Large intestine (tissue), 3 donors: ENCODE data around the gene GALNT17. TPM values are rescaled to one million over a fixed set of nuclear protein-coding genes. Genes with fewer than 3 reads are reported as not detected.
"Not testable (repeated sequence)": the region's sequence is repeated elsewhere in the genome, so short reads cannot be mapped to it uniquely, and the experiment has no call there.

Experiments used
- DNase-seq, 2 donors: peaks; one replicate each; pipeline versions ENCODE4 v3.0.0 to v3.0.0-alpha.2; 2013
- H3K27ac ChIP-seq: one replicate; pipeline ENCODE4 v1.5.1; 2013; ENCODE audit warnings: low read length
- H3K27me3 ChIP-seq: 2 replicates; pipeline ENCODE4 v1.6.1; 2013; ENCODE audit warnings: low read length; ENCODE audit not compliant: control insufficient read depth, insufficient read depth
- H3K36me3 ChIP-seq: 2 replicates; pipeline ENCODE4 v1.6.1; 2013; ENCODE audit warnings: low read length; ENCODE audit not compliant: control insufficient read depth, insufficient read depth
- H3K4me1 ChIP-seq: one replicate; pipeline ENCODE4 v1.6.1; 2013; ENCODE audit warnings: low read length; ENCODE audit not compliant: control insufficient read depth, insufficient read depth
- H3K4me3 ChIP-seq: one replicate; pipeline ENCODE4 v1.5.1; 2013; ENCODE audit warnings: low read length
- H3K9me3 ChIP-seq: one replicate; pipeline ENCODE4 v1.6.1; 2013; ENCODE audit warnings: mild to moderate bottlenecking, low read depth, low read length, moderate library complexity; ENCODE audit not compliant: control insufficient read depth
- WGBS: methylation state at CpG from one replicate; pipeline ENCODE4 v1.1.5; 2013; ENCODE audit warnings: low lambda C conversion rate; ENCODE audit not compliant: insufficient coverage; 5-methylcytosine and 5-hydroxymethylcytosine counted together
- polyA plus RNA-seq: library from polyadenylated mRNA; unstranded; fragments of 120-200 nt; gene quantifications from one replicate; pipeline ENCODE4 v1.2.1, GENCODE V29; 2013

The GALNT17 gene
- polyA plus RNA-seq, 1 donor, result 2.7 TPM

- Histone ChIP-seq H3K4me1 (no peaks in the 10 kb centered on the region), H3K4me3 (no peak overlapping the region), H3K27me3 (no peaks in the 10 kb centered on the region), H3K9me3 (no peaks in the 10 kb centered on the region), H3K27ac (no peak overlapping the region), H3K36me3 (no peaks in the 10 kb centered on the region)
- WGBS, result no CpG with 5 or more reads among the region's 2 CpGs
- DNase-seq, result no peak
Observed at GRCh38 chr7:71574153-71574860, 442.4 kb downstream of the GALNT17 start.

DNA sequence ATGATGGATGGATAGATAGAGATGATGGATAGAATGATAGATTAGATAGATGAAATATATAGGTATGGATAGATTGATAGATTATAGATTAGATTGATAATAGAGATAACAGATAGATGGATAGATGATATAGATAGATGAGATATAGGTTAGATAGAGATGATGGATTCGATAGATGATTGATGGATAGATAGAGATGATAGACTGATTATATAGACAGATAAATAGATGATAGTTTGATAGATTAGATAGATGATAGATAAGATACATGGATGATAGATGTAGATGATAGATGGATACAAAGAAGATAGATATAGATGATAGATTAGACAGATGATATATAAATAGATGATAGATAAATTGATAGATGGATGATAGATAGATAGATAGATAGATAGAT, 448.1 kb downstream of the GALNT17 start:
- no peak overlapping the region for H3K27ac ChIP-seq
- no peak overlapping the region for H3K4me3 ChIP-seq
- H3K4me1 ChIP-seq, result no peaks in the 10 kb centered on the region
- 92% methylated on average over 1 of the region's 1 CpG for WGBS
- H3K36me3 ChIP-seq, result no peaks in the 10 kb centered on the region
- DNase-seq, result no peak
- no peaks in the 10 kb centered on the region for H3K27me3 ChIP-seq
- H3K9me3 ChIP-seq, result no peaks in the 10 kb centered on the region

GRCh38 chr7:71584256-71584655, 452.3 kb downstream of the GALNT17 start:
- DNase-seq, result no peak
- H3K9me3 ChIP-seq, result no peaks in the 10 kb centered on the region
- no peaks in the 10 kb centered on the region for H3K36me3 ChIP-seq
- no peaks in the 10 kb centered on the region for H3K4me1 ChIP-seq
- no peak overlapping the region for H3K27ac ChIP-seq
- 76% methylated on average over 1 of the region's 3 CpGs for WGBS
- H3K4me3 ChIP-seq, result no peak overlapping the region
- no peaks in the 10 kb centered on the region for H3K27me3 ChIP-seq

DNA sequence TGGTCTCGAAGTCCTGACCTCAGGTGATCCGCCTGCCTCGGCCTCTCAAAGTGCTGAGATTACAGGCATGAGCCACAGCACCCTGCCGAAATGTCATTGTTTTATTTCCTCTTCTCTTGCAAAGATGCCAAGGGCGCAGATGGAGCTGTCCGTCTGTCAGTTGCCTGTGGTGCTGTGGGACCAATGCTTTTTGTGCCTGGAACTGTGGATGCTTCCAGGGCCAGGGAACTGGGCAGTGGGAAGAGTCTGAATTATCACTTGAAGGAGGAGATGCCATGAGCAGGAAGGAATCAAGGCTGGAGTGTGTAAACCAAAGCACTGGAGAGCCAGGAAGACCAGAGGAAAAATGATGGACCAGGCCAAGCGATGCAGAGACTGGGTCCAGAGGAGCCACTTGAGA, 459.9 kb downstream of the GALNT17 start:
- H3K27me3 ChIP-seq, result no peaks in the 10 kb centered on the region
- H3K4me1 ChIP-seq, result no peaks in the 10 kb centered on the region
- WGBS, result no CpG with 5 or more reads among the region's 7 CpGs
- H3K27ac ChIP-seq, result no peak overlapping the region
- no peak overlapping the region for H3K4me3 ChIP-seq
- no peak for DNase-seq
- no peaks in the 10 kb centered on the region for H3K36me3 ChIP-seq
- H3K9me3 ChIP-seq, result no peaks in the 10 kb centered on the region

DNA sequence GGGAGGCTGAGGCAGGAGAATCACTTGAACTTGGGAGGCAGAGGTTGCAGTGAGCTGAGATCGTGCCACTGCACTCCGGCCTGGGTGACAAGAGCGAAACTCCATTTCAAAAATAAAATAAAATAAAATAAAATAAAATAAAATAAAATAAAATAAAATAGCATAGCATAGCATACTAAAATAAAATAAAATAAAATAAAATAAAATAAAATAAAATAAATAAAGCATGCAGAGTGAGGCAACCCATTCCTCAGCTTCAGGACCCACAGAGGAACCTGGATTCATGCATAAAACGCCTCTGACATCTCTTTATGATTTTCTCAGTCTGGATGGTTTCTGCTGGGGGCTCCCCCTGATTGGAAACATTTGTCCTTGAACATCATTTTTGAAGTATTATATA, 460.4 kb downstream of the GALNT17 start:
- not testable (repeated sequence) for H3K27ac ChIP-seq, H3K9me3 ChIP-seq, H3K36me3 ChIP-seq, DNase-seq, H3K4me1 ChIP-seq, H3K27me3 ChIP-seq, H3K4me3 ChIP-seq
- WGBS, result 87% methylated on average over 3 of the region's 4 CpGs

DNA sequence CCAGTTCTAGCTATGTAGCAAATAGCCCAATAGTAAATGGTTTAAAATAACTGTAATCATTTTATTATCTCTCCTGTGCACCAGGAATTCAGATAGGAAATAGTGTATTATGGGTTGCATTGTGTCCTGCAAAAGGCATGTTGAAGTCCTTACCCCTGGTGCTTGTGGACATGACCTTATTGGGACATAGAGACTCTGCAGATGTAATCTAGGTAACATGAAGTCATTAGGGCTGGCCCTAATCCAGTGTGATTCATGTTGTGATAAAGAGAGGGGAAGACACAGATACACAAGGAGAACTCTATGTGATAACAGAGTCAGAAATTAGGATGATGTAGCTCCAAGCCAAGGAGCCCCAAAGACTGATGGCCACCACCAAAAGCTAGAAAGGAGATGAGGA, 462.8 kb downstream of the GALNT17 start:
- Histone ChIP-seq H3K36me3 (no peaks in the 10 kb centered on the region), H3K9me3 (no peaks in the 10 kb centered on the region), H3K4me3 (no peak overlapping the region), H3K4me1 (no peaks in the 10 kb centered on the region), H3K27me3 (no peaks in the 10 kb centered on the region), H3K27ac (no peak overlapping the region)
- no peak for DNase-seq

GRCh38 chr7:71595176-71595575, 463.2 kb downstream of the GALNT17 start:
- Histone ChIP-seq H3K27ac (no peak overlapping the region), H3K9me3 (no peaks in the 10 kb centered on the region), H3K4me1 (no peaks in the 10 kb centered on the region), H3K4me3 (no peak overlapping the region), H3K36me3 (no peaks in the 10 kb centered on the region), H3K27me3 (no peaks in the 10 kb centered on the region)
- WGBS, result no CpG with 5 or more reads among the region's 3 CpGs
- no peak for DNase-seq

GRCh38 chr7:71598553-71598952, 466.6 kb downstream of the GALNT17 start:
- Histone ChIP-seq H3K9me3 (no peaks in the 10 kb centered on the region), H3K4me1 (no peaks in the 10 kb centered on the region), H3K36me3 (no peaks in the 10 kb centered on the region), H3K27me3 (no peaks in the 10 kb centered on the region), H3K4me3 (no peak overlapping the region), H3K27ac (no peak overlapping the region)
- DNase-seq, result no peak
- WGBS, result no CpG with 5 or more reads among the region's 6 CpGs

- H3K9me3 ChIP-seq, result no peaks in the 10 kb centered on the region
- no peak for DNase-seq
- H3K4me3 ChIP-seq, result no peak overlapping the region
- no peaks in the 10 kb centered on the region for H3K4me1 ChIP-seq
- H3K36me3 ChIP-seq, result no peaks in the 10 kb centered on the region
- no peak overlapping the region for H3K27ac ChIP-seq
- H3K27me3 ChIP-seq, result no peaks in the 10 kb centered on the region
- WGBS, result 100% methylated on average over 1 of the region's 6 CpGs
Observed at GRCh38 chr7:71601851-71602250, 469.9 kb downstream of the GALNT17 start.

DNA sequence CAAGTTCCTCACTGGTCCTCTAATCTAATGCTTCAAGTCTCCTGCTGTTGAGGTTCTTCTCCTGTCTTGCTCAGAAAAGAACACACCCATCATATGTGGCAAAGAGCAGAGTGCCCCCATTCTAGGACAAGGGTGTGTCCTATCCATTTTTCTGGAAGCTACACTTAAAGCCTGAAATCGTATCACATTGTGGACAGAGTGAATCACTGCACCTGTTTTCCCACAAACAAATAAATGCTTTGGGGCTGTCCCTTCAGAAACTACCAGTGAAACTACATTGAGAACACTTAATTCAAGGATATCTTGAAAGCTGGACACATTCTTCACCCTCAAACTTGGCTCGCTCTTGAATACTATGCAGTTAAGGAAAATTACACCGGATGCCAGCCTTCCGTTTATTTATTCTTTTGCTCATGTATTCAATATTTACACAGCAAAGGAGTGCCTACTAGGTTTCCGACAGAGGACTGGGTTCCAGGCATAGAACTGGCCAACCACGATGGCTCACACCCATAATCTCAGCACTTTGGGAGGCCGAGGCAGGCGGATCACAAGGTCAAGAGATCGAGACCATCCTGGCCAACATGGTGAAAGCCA, 473.0 kb downstream of the GALNT17 start:
- H3K4me1 ChIP-seq, result no peaks in the 10 kb centered on the region
- H3K9me3 ChIP-seq, result no peaks in the 10 kb centered on the region
- H3K4me3 ChIP-seq, result no peak overlapping the region
- no peaks in the 10 kb centered on the region for H3K27me3 ChIP-seq
- no peak overlapping the region for H3K27ac ChIP-seq
- no peak for DNase-seq
- H3K36me3 ChIP-seq, result no peaks in the 10 kb centered on the region
- WGBS, result no CpG with 5 or more reads among the region's 9 CpGs

- DNase-seq, result no peak
- no peaks in the 10 kb centered on the region for H3K4me1 ChIP-seq
- no CpG with 5 or more reads among the region's 2 CpGs for WGBS
- H3K4me3 ChIP-seq, result no peak overlapping the region
- no peaks in the 10 kb centered on the region for H3K36me3 ChIP-seq
- H3K9me3 ChIP-seq, result no peaks in the 10 kb centered on the region
- no peak overlapping the region for H3K27ac ChIP-seq
- no peaks in the 10 kb centered on the region for H3K27me3 ChIP-seq
Observed at GRCh38 chr7:71611986-71612385, 480.0 kb downstream of the GALNT17 start.
